C4-2B (cell line): ENCODE results near the gene ATP2B2.

Source experiments
- ZFX ChIP-seq: fragments of 450-650 bp; IDR thresholded peaks from 2 replicates; pipeline ENCODE4 v1.6.1; 2017
- TF ChIP-seq, protein P1 (sequence below): fragments of 450-650 bp; conservative IDR thresholded peaks from 2 replicates; pipeline ENCODE4 v1.5.1; 2017; ENCODE audit warnings: mild to moderate bottlenecking

DNA sequence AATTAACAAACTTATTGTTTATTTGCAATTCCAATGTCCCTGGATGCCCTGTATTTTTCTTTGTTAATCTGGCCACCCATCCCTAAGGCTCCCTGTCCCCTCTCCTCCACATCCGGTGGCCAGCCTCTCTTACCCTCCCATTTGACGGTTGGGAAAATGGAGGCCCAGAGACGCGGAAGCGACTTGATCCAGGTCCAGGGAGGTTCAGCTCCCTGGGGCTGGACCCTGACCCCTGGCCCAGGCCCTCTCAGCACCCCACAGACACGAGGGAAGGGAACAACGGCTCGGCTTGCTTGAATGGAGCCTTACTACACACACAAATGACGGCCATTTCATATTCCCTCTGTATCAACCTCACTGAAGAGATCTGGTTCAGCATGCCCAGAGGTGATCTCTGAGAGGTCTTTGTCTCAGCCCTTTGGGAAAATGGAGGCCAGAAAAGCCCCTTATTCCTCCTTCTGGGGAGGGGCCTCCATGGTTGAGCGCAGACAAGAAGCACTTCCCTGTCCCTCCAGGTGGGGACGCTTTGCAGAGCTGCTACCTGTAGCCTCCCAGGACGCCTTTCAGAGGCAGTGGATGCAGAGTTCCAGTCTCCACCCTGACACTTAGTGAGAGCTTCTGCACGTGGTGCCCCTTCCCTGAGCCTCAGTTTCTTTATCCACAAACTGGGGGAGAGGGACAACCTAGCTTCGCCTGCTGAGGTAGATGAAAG, 82.1 kb downstream of the ATP2B2 start:
- TF ChIP-seq, protein P1, sequence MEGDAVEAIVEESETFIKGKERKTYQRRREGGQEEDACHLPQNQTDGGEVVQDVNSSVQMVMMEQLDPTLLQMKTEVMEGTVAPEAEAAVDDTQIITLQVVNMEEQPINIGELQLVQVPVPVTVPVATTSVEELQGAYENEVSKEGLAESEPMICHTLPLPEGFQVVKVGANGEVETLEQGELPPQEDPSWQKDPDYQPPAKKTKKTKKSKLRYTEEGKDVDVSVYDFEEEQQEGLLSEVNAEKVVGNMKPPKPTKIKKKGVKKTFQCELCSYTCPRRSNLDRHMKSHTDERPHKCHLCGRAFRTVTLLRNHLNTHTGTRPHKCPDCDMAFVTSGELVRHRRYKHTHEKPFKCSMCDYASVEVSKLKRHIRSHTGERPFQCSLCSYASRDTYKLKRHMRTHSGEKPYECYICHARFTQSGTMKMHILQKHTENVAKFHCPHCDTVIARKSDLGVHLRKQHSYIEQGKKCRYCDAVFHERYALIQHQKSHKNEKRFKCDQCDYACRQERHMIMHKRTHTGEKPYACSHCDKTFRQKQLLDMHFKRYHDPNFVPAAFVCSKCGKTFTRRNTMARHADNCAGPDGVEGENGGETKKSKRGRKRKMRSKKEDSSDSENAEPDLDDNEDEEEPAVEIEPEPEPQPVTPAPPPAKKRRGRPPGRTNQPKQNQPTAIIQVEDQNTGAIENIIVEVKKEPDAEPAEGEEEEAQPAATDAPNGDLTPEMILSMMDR: no peak
- no peak for TF ChIP-seq ZFX
